Lung microvascular endothelial cell (primary cell): ENCODE results near the gene ZNF280A. TPM values are rescaled to one million over a fixed set of nuclear protein-coding genes. Genes with fewer than 3 reads are reported as not detected.

Experiments used
- DNase-seq, 2 donors: peaks; one replicate each; pipeline versions ENCODE4 v3.0.0 to v3.0.0-alpha.2; 2010; ENCODE audit warnings: low read depth in 2 of 2
- total RNA-seq: library from RNA; depleted of rRNA; stranded (reverse); fragments of >200 nt; gene quantifications from 2 replicates; pipeline ENCODE4 v1.2.1, GENCODE V29; 2014

ZNF280A gene, protein sequence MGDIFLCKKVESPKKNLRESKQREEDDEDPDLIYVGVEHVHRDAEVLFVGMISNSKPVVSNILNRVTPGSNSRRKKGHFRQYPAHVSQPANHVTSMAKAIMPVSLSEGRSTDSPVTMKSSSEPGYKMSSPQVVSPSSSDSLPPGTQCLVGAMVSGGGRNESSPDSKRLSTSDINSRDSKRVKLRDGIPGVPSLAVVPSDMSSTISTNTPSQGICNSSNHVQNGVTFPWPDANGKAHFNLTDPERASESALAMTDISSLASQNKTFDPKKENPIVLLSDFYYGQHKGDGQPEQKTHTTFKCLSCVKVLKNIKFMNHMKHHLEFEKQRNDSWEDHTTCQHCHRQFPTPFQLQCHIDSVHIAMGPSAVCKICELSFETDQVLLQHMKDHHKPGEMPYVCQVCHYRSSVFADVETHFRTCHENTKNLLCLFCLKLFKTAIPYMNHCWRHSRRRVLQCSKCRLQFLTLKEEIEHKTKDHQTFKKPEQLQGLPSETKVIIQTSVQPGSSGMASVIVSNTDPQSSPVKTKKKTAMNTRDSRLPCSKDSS
- total RNA-seq, result not detected in 2 replicates

GRCh38 chr22:22520020-22520656 is at the start of gene ZNF280A:
Gene ZNF280A (minus strand): TSS chr22:22520270. CDS start chr22:22515630, 4,640 bp downstream.
- peak in 1 of 2 donors; percentile 13 for DNase-seq

GRCh38 chr22:22569218-22569617 is 49.1 kb upstream of the ZNF280A start:
- DNase-seq, result no peak

DNA sequence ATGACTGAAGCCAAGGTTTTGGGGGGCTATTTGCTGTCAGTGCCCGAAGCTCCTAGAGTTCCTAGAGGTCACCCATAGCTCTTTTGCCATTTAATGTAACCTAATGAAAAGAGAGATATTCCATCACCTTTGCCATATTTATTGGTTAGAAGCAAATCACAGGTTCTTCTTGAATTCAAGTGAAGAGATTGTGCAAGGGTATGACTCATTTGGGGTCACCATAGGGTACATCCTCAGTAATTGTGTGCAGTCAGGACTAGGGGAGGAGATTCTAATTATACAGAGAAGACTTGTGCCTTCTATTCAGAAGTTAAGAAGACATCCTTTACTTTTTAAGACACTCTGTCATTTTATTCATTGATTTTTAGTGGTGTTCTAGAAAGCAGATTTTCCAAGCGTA is 45.9 kb upstream of the ZNF280A start:
- peak in 1 of 2 donors; percentile 31 for DNase-seq

DNA sequence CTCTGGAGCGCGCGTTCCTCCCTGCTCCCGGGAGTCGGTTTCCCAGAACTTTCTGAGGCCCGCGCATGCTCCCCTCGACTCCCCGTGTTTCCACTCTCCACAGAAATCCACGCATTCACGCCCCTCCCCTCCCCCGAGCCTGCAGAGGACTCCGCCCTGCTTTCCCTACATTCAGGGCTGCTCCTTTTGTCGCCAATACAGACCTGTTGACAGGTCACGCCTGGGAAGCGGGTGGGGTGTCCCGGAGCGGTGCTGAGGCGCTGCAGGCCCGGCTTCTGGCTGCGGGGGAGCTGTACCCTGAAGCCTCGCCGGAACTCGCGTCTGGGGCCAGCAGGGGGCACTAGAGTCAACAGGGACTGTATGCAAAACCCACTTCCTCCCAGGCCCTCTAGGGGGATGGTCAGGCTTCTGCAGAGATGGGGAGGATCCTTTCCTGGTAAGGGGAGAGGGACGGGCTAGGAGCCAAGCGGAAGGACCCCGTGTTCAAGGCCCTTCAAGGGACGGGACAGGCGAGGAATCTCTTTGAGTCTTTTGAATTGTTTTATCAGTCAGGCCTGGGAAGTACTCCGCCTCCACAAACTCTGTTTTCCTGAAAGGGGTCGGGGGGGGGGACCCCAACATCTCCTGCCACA is 39.0 kb upstream of the ZNF280A start, which contains the start of gene PRAME:
TSS of gene PRAME (minus strand) at position 294 of the 632 bp plus-strand sequence. CDS start 2,433 bp downstream, outside the sequence.
- peak; percentile 38 to 52 for DNase-seq

GRCh38 chr22:22558071-22558971 is 38.3 kb upstream of the ZNF280A start:
- DNase-seq, result no peak

- no peak for DNase-seq
Observed at GRCh38 chr22:22556995-22557925, 37.2 kb upstream of the ZNF280A start.

DNA sequence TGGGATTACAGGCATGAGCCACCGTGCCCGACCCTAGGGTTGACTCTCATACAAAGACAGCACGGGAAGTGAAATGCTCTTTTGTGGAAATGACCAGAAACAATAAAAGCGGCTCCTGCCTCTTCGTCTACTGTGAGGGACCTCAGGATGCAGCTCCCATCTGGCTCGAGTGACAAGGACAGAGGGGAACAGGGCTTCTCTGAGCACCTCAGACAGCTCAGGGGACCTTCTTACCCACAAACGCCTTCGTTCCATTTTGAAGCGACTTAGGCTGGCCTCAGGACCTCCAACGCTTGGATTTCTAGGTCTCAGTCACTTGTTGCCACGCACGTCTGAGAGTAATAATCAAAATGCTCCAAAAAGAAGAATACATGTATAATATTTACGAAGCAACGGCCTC is 36.5 kb upstream of the ZNF280A start:
- DNase-seq, result no peak

DNA sequence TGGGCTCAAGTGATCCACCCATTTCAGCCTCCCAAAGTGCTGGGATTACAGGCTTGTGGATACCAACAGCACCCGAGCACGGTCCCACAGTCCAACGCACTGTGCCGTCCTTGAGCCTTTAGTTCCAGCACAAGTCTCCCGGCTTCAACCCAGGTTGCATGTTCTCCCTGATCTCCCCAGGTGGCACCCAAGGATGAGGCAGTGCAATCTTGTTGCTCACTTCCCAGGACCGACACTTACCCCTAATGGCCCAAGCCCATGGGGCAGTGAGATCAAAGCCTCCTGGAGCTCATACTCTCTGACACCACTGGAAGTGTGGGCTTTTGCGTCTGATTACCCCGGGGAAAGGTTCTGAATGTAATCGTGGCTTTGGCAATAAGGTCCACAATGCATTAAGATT is 35.5 kb upstream of the ZNF280A start:
- DNase-seq, result no peak

- no peak for DNase-seq
Observed at GRCh38 chr22:22554587-22555284, 34.7 kb upstream of the ZNF280A start.

DNA sequence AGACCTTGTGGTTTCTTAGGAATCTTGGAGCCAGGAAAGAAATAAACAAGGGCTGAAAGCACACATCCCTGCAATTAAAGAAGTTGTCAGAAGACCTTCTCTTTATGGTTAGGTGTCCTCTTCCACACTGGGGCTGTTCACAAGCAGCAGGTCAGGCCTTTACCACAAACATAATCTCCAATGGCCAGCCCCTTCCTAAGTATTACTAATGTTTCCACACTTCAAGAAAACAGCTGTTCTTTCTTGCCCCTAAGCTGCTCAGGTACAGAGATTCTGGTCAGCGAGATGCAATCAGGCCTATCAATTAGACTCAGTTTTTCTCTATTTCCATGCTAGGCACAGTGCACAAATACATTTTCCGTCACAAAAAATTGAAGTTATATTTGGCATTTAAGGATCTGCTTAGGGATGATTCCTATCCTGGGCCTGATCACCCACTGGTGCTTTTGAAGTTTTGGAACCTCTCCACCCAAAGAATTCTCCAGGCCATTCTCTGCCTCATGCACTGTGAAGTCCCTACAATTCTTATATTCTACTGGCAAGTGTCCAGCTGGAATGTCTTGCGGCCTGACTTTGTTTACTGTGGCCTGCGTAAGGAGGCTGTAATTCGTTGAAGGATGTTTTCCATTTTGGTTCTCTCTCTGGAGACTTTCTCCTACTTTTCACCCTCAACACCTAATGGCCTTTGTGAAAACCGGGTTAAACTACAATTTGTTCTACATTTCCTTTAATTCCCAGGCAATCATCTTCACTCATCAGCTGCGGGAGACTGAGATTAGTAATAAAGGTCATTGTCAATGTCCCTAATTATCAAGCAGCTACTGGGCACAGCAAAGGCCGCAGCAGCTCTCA is 33.9 kb upstream of the ZNF280A start:
- DNase-seq, result no peak

GRCh38 chr22:22553141-22553540 is 33.1 kb upstream of the ZNF280A start:
- no peak for DNase-seq

DNA sequence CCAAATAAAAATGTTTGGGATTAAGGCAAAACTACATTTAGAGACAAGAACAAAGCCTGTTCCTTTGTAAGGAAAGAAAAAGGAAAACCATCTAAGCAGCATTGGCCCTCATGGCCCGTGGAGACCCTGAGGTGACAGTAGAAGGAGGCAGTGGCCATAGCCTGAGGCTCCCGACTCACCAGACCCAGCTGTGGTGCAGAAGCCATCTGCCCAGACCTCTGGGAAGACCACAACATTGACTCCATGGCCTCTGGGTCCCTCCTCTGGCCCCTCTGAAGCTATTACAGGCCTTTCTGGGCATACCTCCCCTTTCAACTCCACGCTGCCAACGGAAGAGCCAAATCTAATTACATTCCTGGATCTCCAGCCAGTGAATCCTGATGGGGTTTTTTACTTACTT is 32.6 kb upstream of the ZNF280A start:
- DNase-seq, result peak in 1 of 2 donors; percentile 5

GRCh38 chr22:22550789-22551434 is 30.8 kb upstream of the ZNF280A start:
- DNase-seq, result no peak

GRCh38 chr22:22548910-22549309 is 28.8 kb upstream of the ZNF280A start:
- no peak for DNase-seq

DNA sequence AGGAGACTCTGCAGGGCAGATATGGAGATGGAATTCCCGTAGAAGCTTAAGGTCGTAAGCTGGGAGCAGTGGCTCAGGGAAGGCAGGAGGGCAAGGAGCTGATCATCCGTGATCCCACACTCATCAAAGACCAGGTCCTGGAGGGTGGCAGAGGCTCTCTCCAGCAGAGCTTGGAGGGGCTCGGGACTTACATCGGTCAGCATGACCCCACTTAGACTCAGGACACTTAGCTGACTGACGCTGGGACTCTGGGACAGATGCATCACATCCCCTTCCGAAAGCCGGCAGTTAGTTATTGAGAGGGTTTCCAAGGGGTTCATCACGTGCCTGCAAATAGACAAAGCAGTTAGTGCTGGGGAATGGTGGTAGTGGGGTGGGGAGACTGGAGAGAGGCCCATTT is 28.2 kb upstream of the ZNF280A start:
- DNase-seq, result no peak

DNA sequence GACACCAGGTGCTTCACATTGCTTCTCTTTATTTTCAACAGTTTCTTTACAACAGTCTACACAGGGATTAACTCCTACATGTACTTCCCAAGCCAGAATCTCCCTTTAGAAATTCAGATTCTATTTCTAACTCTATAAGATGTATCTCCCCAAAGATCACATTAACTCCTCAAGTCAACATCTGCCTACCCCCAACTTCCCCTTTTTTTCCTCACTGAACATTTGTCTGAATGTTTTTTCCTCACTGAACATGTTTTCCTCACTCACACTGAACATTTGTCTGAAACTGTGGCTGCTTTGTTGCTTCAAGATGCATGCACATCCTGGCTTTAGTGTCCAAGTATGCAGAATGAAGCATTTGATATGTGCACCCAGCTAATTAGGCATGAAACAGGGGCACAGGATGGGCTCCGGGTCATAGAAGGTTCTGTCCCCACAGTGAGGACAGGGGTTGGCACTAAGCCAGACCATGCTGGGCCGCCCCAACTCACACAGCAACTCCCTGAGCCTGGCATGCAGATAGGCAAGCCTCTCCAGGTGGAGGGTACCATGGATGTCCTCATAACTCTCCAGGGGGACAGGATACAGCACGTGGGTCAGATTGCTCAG is 27.7 kb upstream of the ZNF280A start:
- no peak for DNase-seq

GRCh38 chr22:22547226-22547625 is 27.2 kb upstream of the ZNF280A start:
- no peak for DNase-seq
